ENCODE results near the gene MITD1. TPM values are rescaled to one million over a fixed set of nuclear protein-coding genes. Genes with fewer than 3 reads are reported as not detected.

MITD1 gene
- total and polyA plus RNA-seq, 2 of the 13 experiments (the other 11 are each of a cell fraction or from before 2014, with no cell fraction given): 17.8 to 43.7 TPM

DNA sequence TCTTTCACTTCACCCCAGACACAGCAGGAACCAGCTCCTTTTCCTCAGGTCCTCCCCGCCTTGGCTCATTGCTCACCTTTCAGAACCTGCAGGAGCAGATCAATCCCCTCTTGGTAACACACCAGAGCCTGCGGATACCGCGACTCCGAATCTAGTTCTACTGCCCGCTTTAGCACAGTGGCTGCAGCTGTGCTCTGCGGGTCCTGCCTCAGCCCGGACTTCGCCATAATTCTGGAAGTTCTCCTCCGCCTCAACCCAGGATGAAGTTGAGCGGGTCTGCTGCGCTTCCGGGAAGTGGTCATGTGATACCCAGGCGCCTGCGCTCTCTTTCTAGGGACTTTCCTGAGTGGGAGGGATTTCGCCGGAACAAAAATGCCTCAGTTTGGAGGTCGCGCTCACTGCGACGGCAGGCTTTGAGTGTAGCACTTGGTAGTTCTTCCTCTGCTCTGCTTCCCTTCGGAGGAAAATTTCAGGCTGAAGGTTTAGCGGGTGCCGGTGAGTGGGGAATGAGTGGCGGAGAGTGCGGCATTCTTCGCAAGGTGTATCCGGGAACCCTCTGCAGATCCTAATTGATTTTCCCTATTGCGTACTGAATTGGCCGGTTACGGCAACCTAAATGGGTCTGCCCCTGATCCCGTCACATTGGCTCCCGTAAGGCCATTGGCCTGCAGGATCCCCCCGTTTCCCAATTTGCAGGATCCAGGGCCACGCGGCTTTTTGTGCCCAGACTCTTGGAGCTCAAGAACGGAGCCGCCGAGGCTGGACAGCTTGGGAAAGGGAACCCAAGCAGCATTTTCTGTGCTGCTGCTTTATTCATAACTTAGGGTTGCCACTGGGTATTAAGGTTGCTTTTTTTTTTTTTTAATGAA lies at the start of gene MITD1, which contains the start of gene MRPL30 (continued):
- peak; percentile 82; the same call in 1 of the 2 replicates for TF ChIP-seq ZNF569 (CRISPR knock-in tag; IDR thresholded peaks at IDR 0.05; ENCODE audit: borderline replicate concordance)
- TF ChIP-seq ZNF180 (CRISPR knock-in tag; IDR thresholded peaks at IDR 0.05; ENCODE audit: borderline replicate concordance, low read depth): no peak
- peak; percentile 74; the same call in 1 of the 2 replicates for TF ChIP-seq NFKB2 (CRISPR knock-in tag; IDR thresholded peaks at IDR 0.05; ENCODE audit: borderline replicate concordance)
- TF ChIP-seq ZNF891 (CRISPR knock-in tag; IDR thresholded peaks at IDR 0.05): peak; percentile 87
- TF ChIP-seq, protein P1, sequence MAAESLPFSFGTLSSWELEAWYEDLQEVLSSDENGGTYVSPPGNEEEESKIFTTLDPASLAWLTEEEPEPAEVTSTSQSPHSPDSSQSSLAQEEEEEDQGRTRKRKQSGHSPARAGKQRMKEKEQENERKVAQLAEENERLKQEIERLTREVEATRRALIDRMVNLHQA (CRISPR knock-in tag; IDR thresholded peaks at IDR 0.05): no peak
- TF ChIP-seq POLR2AphosphoS2 (IDR thresholded peaks at IDR 0.05; ENCODE audit: low read depth, low read length): no peak; the same call in 1 of the 2 replicates
- TF ChIP-seq, protein P2, sequence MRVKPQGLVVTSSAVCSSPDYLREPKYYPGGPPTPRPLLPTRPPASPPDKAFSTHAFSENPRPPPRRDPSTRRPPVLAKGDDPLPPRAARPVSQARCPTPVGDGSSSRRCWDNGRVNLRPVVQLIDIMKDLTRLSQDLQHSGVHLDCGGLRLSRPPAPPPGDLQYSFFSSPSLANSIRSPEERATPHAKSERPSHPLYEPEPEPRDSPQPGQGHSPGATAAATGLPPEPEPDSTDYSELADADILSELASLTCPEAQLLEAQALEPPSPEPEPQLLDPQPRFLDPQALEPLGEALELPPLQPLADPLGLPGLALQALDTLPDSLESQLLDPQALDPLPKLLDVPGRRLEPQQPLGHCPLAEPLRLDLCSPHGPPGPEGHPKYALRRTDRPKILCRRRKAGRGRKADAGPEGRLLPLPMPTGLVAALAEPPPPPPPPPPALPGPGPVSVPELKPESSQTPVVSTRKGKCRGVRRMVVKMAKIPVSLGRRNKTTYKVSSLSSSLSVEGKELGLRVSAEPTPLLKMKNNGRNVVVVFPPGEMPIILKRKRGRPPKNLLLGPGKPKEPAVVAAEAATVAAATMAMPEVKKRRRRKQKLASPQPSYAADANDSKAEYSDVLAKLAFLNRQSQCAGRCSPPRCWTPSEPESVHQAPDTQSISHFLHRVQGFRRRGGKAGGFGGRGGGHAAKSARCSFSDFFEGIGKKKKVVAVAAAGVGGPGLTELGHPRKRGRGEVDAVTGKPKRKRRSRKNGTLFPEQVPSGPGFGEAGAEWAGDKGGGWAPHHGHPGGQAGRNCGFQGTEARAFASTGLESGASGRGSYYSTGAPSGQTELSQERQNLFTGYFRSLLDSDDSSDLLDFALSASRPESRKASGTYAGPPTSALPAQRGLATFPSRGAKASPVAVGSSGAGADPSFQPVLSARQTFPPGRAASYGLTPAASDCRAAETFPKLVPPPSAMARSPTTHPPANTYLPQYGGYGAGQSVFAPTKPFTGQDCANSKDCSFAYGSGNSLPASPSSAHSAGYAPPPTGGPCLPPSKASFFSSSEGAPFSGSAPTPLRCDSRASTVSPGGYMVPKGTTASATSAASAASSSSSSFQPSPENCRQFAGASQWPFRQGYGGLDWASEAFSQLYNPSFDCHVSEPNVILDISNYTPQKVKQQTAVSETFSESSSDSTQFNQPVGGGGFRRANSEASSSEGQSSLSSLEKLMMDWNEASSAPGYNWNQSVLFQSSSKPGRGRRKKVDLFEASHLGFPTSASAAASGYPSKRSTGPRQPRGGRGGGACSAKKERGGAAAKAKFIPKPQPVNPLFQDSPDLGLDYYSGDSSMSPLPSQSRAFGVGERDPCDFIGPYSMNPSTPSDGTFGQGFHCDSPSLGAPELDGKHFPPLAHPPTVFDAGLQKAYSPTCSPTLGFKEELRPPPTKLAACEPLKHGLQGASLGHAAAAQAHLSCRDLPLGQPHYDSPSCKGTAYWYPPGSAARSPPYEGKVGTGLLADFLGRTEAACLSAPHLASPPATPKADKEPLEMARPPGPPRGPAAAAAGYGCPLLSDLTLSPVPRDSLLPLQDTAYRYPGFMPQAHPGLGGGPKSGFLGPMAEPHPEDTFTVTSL (CRISPR knock-in tag; IDR thresholded peaks at IDR 0.05; ENCODE audit: borderline replicate concordance): peak; percentile 75; the same call in 1 of the 2 replicates
- peak; percentile 96; the same call in 1 of the 2 replicates for TF ChIP-seq CBX5 (CRISPR knock-in tag; IDR thresholded peaks at IDR 0.05; ENCODE audit: borderline replicate concordance)
- TF ChIP-seq, protein P3, sequence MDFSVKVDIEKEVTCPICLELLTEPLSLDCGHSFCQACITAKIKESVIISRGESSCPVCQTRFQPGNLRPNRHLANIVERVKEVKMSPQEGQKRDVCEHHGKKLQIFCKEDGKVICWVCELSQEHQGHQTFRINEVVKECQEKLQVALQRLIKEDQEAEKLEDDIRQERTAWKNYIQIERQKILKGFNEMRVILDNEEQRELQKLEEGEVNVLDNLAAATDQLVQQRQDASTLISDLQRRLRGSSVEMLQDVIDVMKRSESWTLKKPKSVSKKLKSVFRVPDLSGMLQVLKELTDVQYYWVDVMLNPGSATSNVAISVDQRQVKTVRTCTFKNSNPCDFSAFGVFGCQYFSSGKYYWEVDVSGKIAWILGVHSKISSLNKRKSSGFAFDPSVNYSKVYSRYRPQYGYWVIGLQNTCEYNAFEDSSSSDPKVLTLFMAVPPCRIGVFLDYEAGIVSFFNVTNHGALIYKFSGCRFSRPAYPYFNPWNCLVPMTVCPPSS (IDR thresholded peaks at IDR 0.05): no peak
- TF ChIP-seq ZNF816 (CRISPR knock-in tag; IDR thresholded peaks at IDR 0.05; ENCODE audit: borderline replicate concordance): peak; percentile 82
- peak; percentile 76 for TF ChIP-seq PPARG (CRISPR knock-in tag; conservative IDR thresholded peaks at IDR 0.05)
- TF ChIP-seq CC2D1A (CRISPR knock-in tag; IDR thresholded peaks at IDR 0.05): no peak
- peak; percentile 92 for TF ChIP-seq ZNF317 (CRISPR knock-in tag; IDR thresholded peaks at IDR 0.05)
- peak; percentile 94 for TF ChIP-seq MIXL1 (CRISPR knock-in tag; IDR thresholded peaks at IDR 0.05)
- peak; percentile 63; the same call in 1 of the 2 replicates for TF ChIP-seq BHLHE40 (IDR thresholded peaks at IDR 0.05; ENCODE audit: low read length)
- TF ChIP-seq, protein P4, sequence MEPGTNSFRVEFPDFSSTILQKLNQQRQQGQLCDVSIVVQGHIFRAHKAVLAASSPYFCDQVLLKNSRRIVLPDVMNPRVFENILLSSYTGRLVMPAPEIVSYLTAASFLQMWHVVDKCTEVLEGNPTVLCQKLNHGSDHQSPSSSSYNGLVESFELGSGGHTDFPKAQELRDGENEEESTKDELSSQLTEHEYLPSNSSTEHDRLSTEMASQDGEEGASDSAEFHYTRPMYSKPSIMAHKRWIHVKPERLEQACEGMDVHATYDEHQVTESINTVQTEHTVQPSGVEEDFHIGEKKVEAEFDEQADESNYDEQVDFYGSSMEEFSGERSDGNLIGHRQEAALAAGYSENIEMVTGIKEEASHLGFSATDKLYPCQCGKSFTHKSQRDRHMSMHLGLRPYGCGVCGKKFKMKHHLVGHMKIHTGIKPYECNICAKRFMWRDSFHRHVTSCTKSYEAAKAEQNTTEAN (CRISPR knock-in tag; conservative IDR thresholded peaks at IDR 0.05): peak; percentile 70; the same call in 1 of the 2 replicates
- TF ChIP-seq MED8 (CRISPR knock-in tag; IDR thresholded peaks at IDR 0.05; ENCODE audit: insufficient replicate concordance): peak; percentile 97
- TF ChIP-seq ZFP36L2 (CRISPR knock-in tag; IDR thresholded peaks at IDR 0.05): peak; percentile 75; the same call in 1 of the 2 replicates
- TF ChIP-seq ZSCAN25 (CRISPR knock-in tag; IDR thresholded peaks at IDR 0.05): peak; percentile 88
- TF ChIP-seq SRSF1 (optimal IDR thresholded peaks at IDR 0.05; ENCODE audit: low read depth, low read length): peak; percentile 95
- TF ChIP-seq SRY (CRISPR knock-in tag; IDR thresholded peaks at IDR 0.05): no peak

Measured in HepG2 (cell line).